HEK293T (cell line): ENCODE measurements around the gene TDRD1.
"Not testable (repeated sequence)": the region's sequence is repeated elsewhere in the genome, so short reads cannot be mapped to it uniquely, and the experiment has no call there.

ENCODE experiments used
- CTCF ChIA-PET: fragments of 350-600 bp; formaldehyde crosslinking; extraction: SDS; loops from one replicate; lab custom pipeline; 2021; ENCODE audit warnings: antibody characterized with exemption, inconsistent platforms; lab: Yijun Ruan, JAX
- POLR2A ChIA-PET: fragments of 350-600 bp; formaldehyde crosslinking; extraction: SDS; loops from one replicate; lab custom pipeline; 2020; ENCODE audit warnings: antibody characterized with exemption, inconsistent platforms; lab: Yijun Ruan, JAX
- DNase-seq: peaks from one replicate; pipeline ENCODE4 v3.0.0; 2012; ENCODE audit warnings: mixed read lengths; ENCODE audit errors: extremely low spot score
- ARNT ChIP-seq: fragments of 450-650 bp; IDR thresholded peaks from 2 replicates; pipeline ENCODE4 v1.6.1; 2017; ENCODE audit warnings: mild to moderate bottlenecking
- BHLHE40 ChIP-seq: fragments of 450-650 bp; IDR thresholded peaks from 2 replicates; pipeline ENCODE4 v1.6.1; 2016; ENCODE audit warnings: mild to moderate bottlenecking, moderate library complexity, borderline replicate concordance
- CTBP1 ChIP-seq: fragments of 450-650 bp; IDR thresholded peaks from 2 replicates; pipeline ENCODE4 v1.6.1; 2016; ENCODE audit warnings: borderline replicate concordance
- ELF4 ChIP-seq: fragments of 450-650 bp; IDR thresholded peaks from 2 replicates; pipeline ENCODE4 v1.6.1; 2017; ENCODE audit warnings: antibody characterized with exemption
- FOXA1 ChIP-seq: fragments of 450-650 bp; IDR thresholded peaks from 2 replicates; pipeline ENCODE4 v1.6.1; 2016; ENCODE audit warnings: mild to moderate bottlenecking
- FOXK2 ChIP-seq: fragments of 450-650 bp; IDR thresholded peaks from 2 replicates; pipeline ENCODE4 v1.6.1; 2016; ENCODE audit warnings: mild to moderate bottlenecking
- FOXM1 ChIP-seq: fragments of 450-650 bp; IDR thresholded peaks from 2 replicates; pipeline ENCODE4 v1.6.1; 2017; ENCODE audit warnings: mild to moderate bottlenecking, borderline replicate concordance
- HDGF ChIP-seq: fragments of 450-650 bp; IDR thresholded peaks from 2 replicates; pipeline ENCODE4 v1.6.1; 2017; ENCODE audit warnings: antibody characterized with exemption, borderline replicate concordance
- L3MBTL2 ChIP-seq: fragments of 450-650 bp; conservative IDR thresholded peaks from 2 replicates; pipeline ENCODE4 v1.6.1; 2016; ENCODE audit warnings: mild to moderate bottlenecking
- LEF1 ChIP-seq: fragments of 450-650 bp; IDR thresholded peaks from 2 replicates; pipeline ENCODE4 v1.6.1; 2017; ENCODE audit warnings: mild to moderate bottlenecking, borderline replicate concordance
- NFRKB ChIP-seq: fragments of 450-650 bp; IDR thresholded peaks from 2 replicates; pipeline ENCODE4 v1.6.1; 2016; ENCODE audit warnings: mild to moderate bottlenecking, moderate library complexity
- PKNOX1 ChIP-seq: fragments of 450-650 bp; IDR thresholded peaks from 2 replicates; pipeline ENCODE4 v1.6.1; 2016
- SP1 ChIP-seq: fragments of 450-650 bp; IDR thresholded peaks from 2 replicates; pipeline ENCODE4 v1.6.1; 2017
- SUZ12 ChIP-seq: fragments of 450-650 bp; IDR thresholded peaks from 2 replicates; pipeline ENCODE4 v1.6.1; 2016; ENCODE audit warnings: mild to moderate bottlenecking
- TARDBP ChIP-seq: fragments of 450-650 bp; IDR thresholded peaks from 2 replicates; pipeline ENCODE4 v1.6.1; 2016
- ZNF384 ChIP-seq: fragments of 450-650 bp; IDR thresholded peaks from 2 replicates; pipeline ENCODE4 v1.6.1; 2016

Gene TDRD1

GRCh38 chr10:114179148-114179547 is at the start of gene TDRD1:
TDRD1 (plus strand) TSS chr10:114179353; CDS start chr10:114187832, 8,479 bp downstream.
- TF ChIP-seq CTBP1 (no peak), TARDBP (no peak), FOXK2 (no peak), ZNF384 (no peak), ARNT (no peak), HDGF (no peak), BHLHE40 (no peak), ELF4 (no peak), SP1 (no peak), LEF1 (no peak), FOXM1 (no peak), SUZ12 (no peak), FOXA1 (no peak)
- POLR2A ChIA-PET, result no interaction called here
- no peak for DNase-seq
- CTCF ChIA-PET, result no interaction called here

GRCh38 chr10:114131094-114131493 is 48.1 kb upstream of the TDRD1 start:
- ChIA-PET POLR2A (no interaction called here), CTCF (no interaction called here)
- TF ChIP-seq LEF1 (no peak), SUZ12 (no peak), FOXA1 (no peak), FOXM1 (no peak), PKNOX1 (no peak)

GRCh38 chr10:114135476-114135875 is 43.7 kb upstream of the TDRD1 start:
- ChIA-PET CTCF (no interaction called here), POLR2A (no interaction called here)
- DNase-seq, result no peak
- TF ChIP-seq LEF1 (no peak), SP1 (no peak), NFRKB (no peak), L3MBTL2 (no peak), ARNT (no peak), FOXM1 (no peak), FOXA1 (no peak), ELF4 (no peak), ZNF384 (no peak)

More at GRCh38 chr10:114131094-114131493, 48.1 kb upstream of the TDRD1 start:
- DNase-seq, result no peak

- CTCF ChIA-PET, result no interaction called here
- TF ChIP-seq ELF4, result no peak
- TF ChIP-seq TARDBP, result no peak
- no peak for TF ChIP-seq ARNT
- no peak for TF ChIP-seq ZNF384
- no peak for TF ChIP-seq BHLHE40
- no peak for TF ChIP-seq NFRKB
- no peak for TF ChIP-seq LEF1
- no peak for TF ChIP-seq HDGF
- no peak for TF ChIP-seq PKNOX1
- no peak for TF ChIP-seq SUZ12
Observed at GRCh38 chr10:114138581-114138980, 40.6 kb upstream of the TDRD1 start.

GRCh38 chr10:114140036-114140435 is 39.1 kb upstream of the TDRD1 start:
- no peak for DNase-seq
- ChIA-PET POLR2A (no interaction called here), CTCF (interaction anchor here (0.7 kb wide), 1 partner anchor 15 kb away, joined by 3 read pairs; no protein-coding TSS in a partner anchor)
- TF ChIP-seq ZNF384 (no peak), FOXM1 (no peak), HDGF (no peak), LEF1 (no peak)

More at GRCh38 chr10:114138581-114138980, 40.6 kb upstream of the TDRD1 start:
- DNase-seq, result no peak
- POLR2A ChIA-PET, result no interaction called here

GRCh38 chr10:114140827-114141226 is 38.3 kb upstream of the TDRD1 start:
- CTCF ChIA-PET, result interaction anchor here (0.7 kb wide), 1 partner anchor 15 kb away, joined by 3 read pairs; no protein-coding TSS in a partner anchor
- DNase-seq, POLR2A ChIA-PET: not testable (repeated sequence)

GRCh38 chr10:114142018-114142417 is 37.1 kb upstream of the TDRD1 start:
- DNase-seq, result no peak
- POLR2A ChIA-PET, result no interaction called here
- CTCF ChIA-PET, result no interaction called here
- TF ChIP-seq ELF4 (no peak), ARNT (no peak), BHLHE40 (no peak), ZNF384 (no peak), PKNOX1 (no peak), SP1 (no peak), SUZ12 (no peak), FOXA1 (no peak), FOXK2 (no peak), CTBP1 (no peak), FOXM1 (no peak), NFRKB (no peak), LEF1 (no peak)
